H54 (cell line): ENCODE data around the gene KRTAP9-6.
"Not testable (repeated sequence)": the region's sequence is repeated elsewhere in the genome, so short reads cannot be mapped to it uniquely, and the experiment has no call there.

ENCODE experiments used
- DNase-seq: peaks from one replicate; pipeline ENCODE4 v3.0.0; 2011; ENCODE audit warnings: low spot score, mixed read lengths; ENCODE audit not compliant: insufficient read length
- FAIRE-seq: peaks from 3 replicates; lab custom pipeline; 2011; peaks lifted over from hg19 to GRCh38; lab: Jason Lieb, UNC
- POLR2A ChIP-seq: IDR thresholded peaks from 2 replicates; pipeline ENCODE4 v1.6.1; 2011; ENCODE audit warnings: low read depth, mild to moderate bottlenecking, low read length

Gene KRTAP9-6

DNA sequence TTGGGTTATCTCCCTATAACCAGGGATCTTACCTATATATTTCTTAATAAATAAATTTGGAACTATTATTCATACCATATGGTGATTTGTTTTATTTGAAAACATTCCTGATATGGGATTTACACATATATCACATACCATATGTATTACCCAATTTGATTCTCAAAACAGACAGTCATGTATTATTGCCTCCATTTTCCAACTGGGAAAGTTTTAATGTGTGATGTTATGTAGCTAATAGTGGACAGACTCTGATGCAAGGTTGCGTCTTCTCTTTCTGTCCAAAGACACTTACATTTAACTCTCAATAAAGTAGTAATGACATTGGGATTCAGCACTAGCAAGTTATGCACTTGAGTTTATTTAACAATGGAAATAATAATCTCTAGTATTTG is 8.9 kb upstream of the KRTAP9-6 start:
- no peak for TF ChIP-seq POLR2A
- FAIRE-seq, result peak; percentile 36
- DNase-seq, result no peak

DNA sequence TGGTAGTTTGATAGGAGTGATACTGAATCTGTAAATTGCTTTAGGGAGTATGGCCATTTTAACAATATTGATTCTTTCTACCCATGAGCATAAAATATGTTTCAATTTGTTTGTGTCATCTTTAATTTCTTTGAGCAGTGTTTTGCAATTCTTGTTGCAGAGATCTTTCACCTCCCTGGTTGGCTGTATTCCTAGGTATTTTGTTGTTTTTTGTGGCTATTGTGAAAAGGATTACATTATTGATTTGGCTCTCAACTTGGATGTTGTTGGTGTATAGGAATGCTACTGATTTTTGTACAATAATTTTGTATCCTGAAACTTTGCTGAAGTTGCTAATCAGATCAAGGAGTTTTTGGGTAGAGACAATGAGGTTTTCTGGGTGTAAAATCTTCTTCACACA is 6.8 kb upstream of the KRTAP9-6 start:
- no peak for FAIRE-seq
- no peak for TF ChIP-seq POLR2A

DNA sequence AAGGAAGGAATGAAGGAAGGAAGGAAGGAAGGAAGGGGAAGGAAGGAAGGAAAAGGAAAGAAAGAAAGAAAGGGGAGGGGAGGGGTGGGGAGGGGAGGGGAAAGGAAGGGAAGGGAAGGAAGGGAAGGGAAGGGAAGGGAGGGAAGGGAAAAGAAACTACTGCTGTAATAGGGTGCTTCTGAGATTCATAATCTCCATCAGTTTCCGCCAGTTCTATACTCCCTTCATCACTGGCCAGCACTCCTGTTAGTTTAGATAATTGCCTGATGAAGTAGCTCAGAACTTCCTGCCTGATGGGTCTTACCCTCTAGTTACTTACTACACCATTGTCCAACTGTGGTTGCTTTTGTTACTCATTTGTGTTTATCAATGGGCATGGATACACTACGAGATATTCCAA is 2.0 kb upstream of the KRTAP9-6 start:
- no peak for TF ChIP-seq POLR2A
- FAIRE-seq, result no peak
- no peak for DNase-seq

More for the DNA sequence above, 6.8 kb upstream of the KRTAP9-6 start:
- no peak for DNase-seq

DNA sequence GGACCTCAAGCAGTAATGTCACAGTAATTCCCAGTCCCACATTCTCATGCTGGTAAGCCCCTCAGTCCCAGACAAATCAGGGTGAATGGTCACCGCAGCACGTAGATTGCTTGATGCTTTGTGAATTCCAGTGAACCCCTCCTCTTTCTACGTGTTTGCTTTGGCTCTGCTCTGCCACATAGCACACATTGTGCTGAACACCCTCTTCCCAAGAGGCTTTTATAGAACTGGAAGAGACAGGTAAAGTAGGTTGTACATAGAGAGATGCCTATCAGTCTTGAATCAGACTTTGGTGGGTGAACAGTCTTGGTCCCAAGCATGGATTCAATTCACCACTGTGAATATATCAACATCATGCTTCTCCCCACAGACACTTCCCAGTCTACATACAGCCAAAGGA is 579 bp upstream of the KRTAP9-6 start:
- DNase-seq, result no peak
- FAIRE-seq, result no peak
- TF ChIP-seq POLR2A, result no peak

DNA sequence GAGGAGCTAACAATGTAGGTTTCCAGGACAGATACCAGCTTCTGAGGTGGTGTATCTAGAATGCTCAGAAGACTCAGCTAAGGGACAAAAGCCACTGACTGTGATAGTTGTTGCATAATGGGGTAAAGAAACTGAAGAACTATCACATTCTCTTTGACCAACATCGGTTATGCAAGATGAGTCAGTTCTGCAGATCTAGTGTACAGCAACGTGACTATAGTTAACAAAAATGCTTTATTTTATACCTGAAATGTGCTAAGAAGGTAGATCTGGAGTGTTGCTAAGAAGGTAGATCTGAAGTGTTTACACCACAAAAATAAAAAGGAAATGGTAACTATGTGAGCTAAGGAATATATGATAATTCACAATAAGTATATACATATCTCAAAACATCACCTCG is 2.5 kb downstream of the KRTAP9-6 start:
- DNase-seq (no peak), FAIRE-seq (no peak)
- no peak for TF ChIP-seq POLR2A

DNA sequence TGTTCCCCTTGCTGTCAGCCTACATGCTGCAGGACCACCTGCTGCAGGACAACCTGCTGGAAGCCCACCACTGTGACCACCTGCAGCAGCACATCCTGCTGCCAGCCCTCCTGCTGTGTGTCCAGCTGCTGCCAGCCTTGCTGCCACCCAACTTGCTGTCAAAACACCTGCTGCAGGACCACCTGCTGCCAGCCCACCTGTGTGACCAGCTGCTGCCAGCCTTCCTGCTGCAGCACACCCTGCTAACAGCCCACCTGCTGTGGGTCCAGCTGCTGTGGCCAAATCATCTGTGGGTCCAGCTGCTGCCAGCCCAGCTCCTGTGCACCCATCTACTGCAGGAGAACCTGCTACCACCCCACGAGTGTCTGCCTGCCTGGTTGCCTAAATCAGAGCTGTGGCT is 6.1 kb downstream of the KRTAP9-6 start:
- DNase-seq, FAIRE-seq: not testable (repeated sequence)

DNA sequence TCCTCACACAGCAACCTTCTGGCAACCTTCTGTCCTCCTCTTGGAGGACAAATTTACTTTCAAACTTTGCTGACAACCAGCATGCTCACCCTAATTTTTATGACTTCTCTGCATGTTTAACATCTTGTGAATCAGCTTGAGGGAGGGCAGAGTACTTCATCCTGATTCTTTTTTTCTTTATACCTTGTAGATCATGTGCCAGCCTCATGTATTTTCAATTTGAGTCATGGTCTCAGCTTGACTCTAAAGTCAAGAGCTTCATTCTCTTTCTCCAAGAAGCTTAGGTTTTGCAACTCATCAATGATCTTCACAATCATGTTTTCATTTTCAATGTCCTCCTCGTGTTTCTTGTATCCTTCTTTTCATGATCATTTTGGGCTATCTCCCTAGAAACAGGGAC is 6.7 kb downstream of the KRTAP9-6 start:
- no peak for TF ChIP-seq POLR2A

DNA sequence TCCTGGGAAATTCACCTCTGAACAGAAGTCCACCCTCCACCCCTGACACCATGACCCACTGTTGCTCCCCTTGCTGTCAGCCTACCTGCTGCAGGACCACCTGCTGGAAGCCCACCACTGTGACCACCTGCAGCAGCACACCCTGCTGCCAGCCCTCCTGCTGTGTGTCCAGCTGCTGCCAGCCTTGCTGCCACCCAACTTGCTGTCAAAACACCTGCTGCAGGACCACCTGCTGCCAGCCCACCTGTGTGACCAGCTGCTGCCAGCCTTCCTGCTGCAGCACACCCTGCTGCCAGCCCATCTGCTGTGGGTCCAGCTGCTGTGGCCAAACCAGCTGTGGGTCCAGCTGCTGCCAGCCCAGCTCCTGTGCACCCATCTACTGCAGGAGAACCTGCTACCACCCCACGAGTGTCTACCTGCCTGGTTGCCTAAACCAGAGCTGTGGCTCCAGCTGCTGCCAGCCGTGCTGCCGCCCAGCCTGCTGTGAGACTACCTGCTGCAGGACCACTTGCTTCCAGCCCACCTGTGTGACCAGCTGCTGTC is 10.5 kb downstream of the KRTAP9-6 start, which contains the start of gene KRTAP9-7:
Gene KRTAP9-7, plus strand, starts transcription at position 51 of the 543 bp plus-strand sequence. Its CDS starts 0 bp downstream, at position 51.
- DNase-seq, FAIRE-seq: not testable (repeated sequence)

More for the DNA sequence above, 6.7 kb downstream of the KRTAP9-6 start:
- no peak for DNase-seq
- FAIRE-seq, result no peak

DNA sequence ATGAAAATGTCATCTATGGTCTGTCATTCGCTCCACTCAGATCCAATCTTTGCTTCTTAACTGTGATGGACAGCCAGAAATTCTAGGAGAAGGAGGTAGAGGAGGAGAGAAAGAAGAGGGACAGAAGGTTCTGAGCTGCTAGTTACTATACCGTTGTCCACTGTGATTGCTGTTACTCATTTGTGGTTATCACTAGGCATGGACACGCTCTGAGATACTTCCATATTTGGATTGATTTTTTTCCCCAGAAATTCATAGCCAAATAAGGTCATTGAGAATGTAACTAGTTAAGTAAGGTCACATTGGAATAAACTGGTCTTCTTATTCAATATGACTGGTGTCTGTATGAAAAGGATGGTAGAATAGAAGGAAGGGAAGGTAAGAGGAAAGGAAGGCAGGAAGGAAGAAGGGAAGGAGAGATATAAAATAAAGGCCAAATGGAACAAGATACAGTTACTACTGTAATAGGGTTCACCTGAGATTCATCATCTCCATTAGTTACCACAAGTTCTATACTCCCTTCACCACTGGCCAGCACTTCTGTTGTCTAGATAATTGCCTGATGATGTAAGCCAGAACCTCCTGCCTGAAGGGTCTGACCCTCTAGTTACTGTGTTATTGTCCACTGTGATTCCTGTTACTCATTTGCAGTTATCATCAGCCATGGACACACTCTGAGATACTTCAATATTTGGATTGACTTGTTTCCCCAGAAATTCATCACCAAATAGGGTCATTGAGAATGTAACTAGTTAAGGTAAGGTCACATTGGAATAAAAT is 13.2 kb downstream of the KRTAP9-6 start:
- TF ChIP-seq POLR2A, result no peak
- FAIRE-seq (peak; percentile 33), DNase-seq (no peak)

DNA sequence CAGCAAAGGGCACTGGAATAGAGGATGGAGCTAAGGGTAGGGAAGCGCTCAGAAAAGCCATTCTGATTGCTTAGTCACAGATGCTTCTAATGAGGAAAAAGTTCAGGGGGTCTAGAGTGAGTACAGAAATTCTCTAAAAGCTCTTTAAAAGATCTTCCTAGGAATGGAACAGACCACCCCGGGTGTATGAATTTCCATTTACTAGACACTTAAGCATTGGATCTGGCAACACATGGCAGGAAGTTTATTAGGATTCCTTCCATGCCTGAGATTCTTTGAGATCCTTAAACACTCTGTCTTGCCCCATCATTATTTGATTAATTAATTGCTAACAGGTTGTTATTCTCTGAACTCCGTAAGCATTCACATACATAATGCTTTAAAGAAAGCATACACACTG is 18.9 kb downstream of the KRTAP9-6 start:
- no peak for FAIRE-seq
- TF ChIP-seq POLR2A, result no peak
- DNase-seq, result no peak

DNA sequence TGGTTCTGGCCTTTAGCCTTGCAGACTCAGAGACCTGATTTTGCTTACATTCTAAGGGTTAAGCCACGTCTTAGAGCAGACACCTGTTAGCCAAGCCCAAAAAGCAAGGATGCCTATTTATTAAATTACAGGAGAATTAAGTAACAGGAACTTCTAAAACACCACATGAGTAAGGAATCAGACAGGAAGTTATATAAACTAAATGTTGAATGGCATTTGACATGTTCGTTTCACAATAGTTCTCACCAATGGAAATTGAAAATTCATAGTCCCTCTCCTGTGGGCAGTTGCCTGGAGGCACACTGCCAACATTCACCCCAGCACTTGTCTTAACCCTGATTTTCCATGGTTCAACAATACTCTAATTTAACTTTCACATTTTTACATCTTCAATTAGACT is 19.4 kb downstream of the KRTAP9-6 start:
- no peak for TF ChIP-seq POLR2A
- FAIRE-seq (no peak), DNase-seq (no peak)

DNA sequence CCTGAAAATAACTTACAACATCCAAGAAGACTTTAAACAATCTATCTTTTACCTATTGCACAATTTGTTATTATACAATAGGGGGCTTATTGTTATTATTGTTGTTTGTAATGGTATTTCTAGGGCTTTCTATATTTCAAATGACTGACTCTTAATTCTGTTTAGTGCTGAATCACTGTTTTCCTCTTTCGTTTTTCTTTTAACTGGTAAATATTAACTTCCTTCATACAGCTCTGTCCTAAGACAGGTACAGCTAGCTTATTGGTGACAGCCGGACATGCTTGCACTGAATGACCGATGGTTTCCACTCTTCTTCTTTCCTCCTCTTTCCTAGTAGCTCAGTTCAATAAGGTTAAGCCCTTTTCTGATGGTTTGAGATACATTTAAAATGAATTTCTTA is 21.9 kb downstream of the KRTAP9-6 start:
- FAIRE-seq (no peak), DNase-seq (no peak)
- TF ChIP-seq POLR2A, result no peak

DNA sequence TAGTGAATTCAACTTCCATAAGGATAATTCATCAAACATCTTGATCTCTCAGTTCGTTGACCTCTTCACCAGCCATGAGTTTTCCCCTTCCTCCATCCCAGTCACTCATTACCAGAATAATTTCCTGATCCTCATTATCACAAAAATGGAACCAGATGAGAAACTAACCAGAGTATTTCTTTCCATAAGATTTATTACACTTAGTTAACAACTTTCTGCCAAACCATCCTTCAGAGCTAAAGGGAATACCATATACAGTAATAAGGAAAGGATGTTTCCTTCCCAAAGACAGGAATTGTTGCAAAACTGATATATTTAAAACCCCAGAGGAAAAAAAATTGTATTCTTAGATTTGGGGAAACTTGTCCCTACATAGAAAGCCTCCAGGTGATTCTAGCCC is 28.8 kb downstream of the KRTAP9-6 start:
- FAIRE-seq (no peak), DNase-seq (no peak)
- TF ChIP-seq POLR2A, result no peak

DNA sequence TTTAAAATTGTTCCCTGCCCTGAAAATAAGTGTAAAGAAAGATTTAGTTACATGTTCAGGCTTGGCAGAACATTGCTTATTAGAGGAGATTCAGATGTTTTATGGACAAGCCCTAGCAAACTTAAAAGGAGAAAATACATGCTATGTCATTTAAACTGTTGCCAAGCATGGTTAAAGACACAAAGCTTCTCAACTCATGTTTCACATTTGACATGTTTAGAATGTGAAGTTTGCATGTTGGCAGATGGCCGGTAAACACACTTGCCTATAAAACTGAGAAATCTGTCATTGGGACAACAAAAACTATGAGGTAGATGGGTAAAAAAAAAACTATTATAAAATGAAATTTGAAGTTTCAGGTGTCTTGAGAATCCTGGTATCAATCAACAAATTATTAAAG is 31.7 kb downstream of the KRTAP9-6 start:
- TF ChIP-seq POLR2A, result no peak
- no peak for DNase-seq
- no peak for FAIRE-seq
